Hematopoietic multipotent progenitor cell (in vitro differentiated cells): ENCODE results near the gene GNAS. TPM values are rescaled to one million over a fixed set of nuclear protein-coding genes. Genes with fewer than 3 reads are reported as not detected.

Experiments
- small RNA-seq: library from RNA; depleted of rRNA; stranded (forward); fragments of <200 nt; gene quantifications from one replicate; pipeline ENCODE3, GENCODE V24; 2012
- total RNA-seq: library from RNA; depleted of rRNA; stranded (reverse); fragments of >200 nt; gene quantifications from one replicate; pipeline ENCODE4 v1.2.3, GENCODE V29; 2012

GNAS gene
- total RNA-seq, 1 donor = 940 TPM

Small RNA genes lying within 50 kb of the gene (small RNA-seq; reads per million reads assigned to genes)
- gene MIR298 (not detected), gene RF02127 (not detected), gene RF02128 (not detected), gene RF02130 (not detected), gene RF02131 (not detected)

Other genes with a start within 250 kb of the GNAS start
- gene STX16, start 201.4 kb upstream of the GNAS start, total RNA-seq = 52.8 TPM
- gene NPEPL1, start 159.9 kb upstream of the GNAS start, total RNA-seq = 23.4 TPM
- under 0.01 TPM for gene GNAS-AS1, start 1.8 kb upstream of the GNAS start, total RNA-seq
- 54.9 TPM for gene NELFCD, start 128.5 kb downstream of the GNAS start, total RNA-seq
- gene CTSZ, start 154.5 kb downstream of the GNAS start, total RNA-seq = 91.0 TPM
- gene TUBB1, start 166.7 kb downstream of the GNAS start, total RNA-seq = 4.0 TPM
- 6.7 TPM for gene ATP5F1E, start 179.6 kb downstream of the GNAS start, total RNA-seq
- gene PRELID3B, start 190.1 kb downstream of the GNAS start, total RNA-seq = 21.5 TPM